GM18511 (cell line): ENCODE data around the gene KCNIP1.

Experiments used
- ATAC-seq: cut with Tn5 transposase; IDR thresholded peaks from one replicate; pipeline ENCODE4 v1.9.1; 2021; ENCODE audit warnings: mild to moderate bottlenecking, moderate library complexity; ENCODE audit not compliant: unreplicated experiment

The KCNIP1 gene

GRCh38 chr5:170700503-170700902, 196.7 kb downstream of the KCNIP1 start:
- no peak for ATAC-seq

GRCh38 chr5:170701334-170701733, 197.5 kb downstream of the KCNIP1 start:
- ATAC-seq: no peak

- ATAC-seq: no peak
Measured at GRCh38 chr5:170704417-170705192, 200.8 kb downstream of the KCNIP1 start.

GRCh38 chr5:170709640-170710039, 205.8 kb downstream of the KCNIP1 start:
- ATAC-seq: no peak

GRCh38 chr5:170711300-170711699, 207.5 kb downstream of the KCNIP1 start:
- ATAC-seq: no peak

- ATAC-seq: no peak
Measured at GRCh38 chr5:170715141-170715540, 211.3 kb downstream of the KCNIP1 start.

GRCh38 chr5:170716396-170716795, 212.6 kb downstream of the KCNIP1 start:
- no peak for ATAC-seq

GRCh38 chr5:170719551-170719950, 215.7 kb downstream of the KCNIP1 start:
- ATAC-seq: no peak

GRCh38 chr5:170720179-170720578, 216.4 kb downstream of the KCNIP1 start:
- no peak for ATAC-seq

- no peak for ATAC-seq
Measured at GRCh38 chr5:170720984-170721383, 217.2 kb downstream of the KCNIP1 start.

- ATAC-seq: no peak
Measured at GRCh38 chr5:170721681-170722080, 217.9 kb downstream of the KCNIP1 start.

GRCh38 chr5:170722316-170722715, 218.5 kb downstream of the KCNIP1 start:
- no peak for ATAC-seq

- ATAC-seq: no peak
Measured at GRCh38 chr5:170731052-170731451, 227.2 kb downstream of the KCNIP1 start.

GRCh38 chr5:170732685-170733084, 228.9 kb downstream of the KCNIP1 start:
- no peak for ATAC-seq

- no peak for ATAC-seq
Measured at GRCh38 chr5:170736966-170737365, 233.1 kb downstream of the KCNIP1 start.

- ATAC-seq: no peak
Measured at GRCh38 chr5:170737591-170737990, 233.8 kb downstream of the KCNIP1 start.

- no peak for ATAC-seq
Measured at GRCh38 chr5:170738840-170739239, 235.0 kb downstream of the KCNIP1 start.

- ATAC-seq: no peak
Measured at GRCh38 chr5:170739446-170739845, 235.6 kb downstream of the KCNIP1 start.

- ATAC-seq: no peak
Measured at GRCh38 chr5:170740551-170741205, 236.9 kb downstream of the KCNIP1 start.

GRCh38 chr5:170741801-170742200, 238.0 kb downstream of the KCNIP1 start:
- ATAC-seq: no peak

- no peak for ATAC-seq
Measured at GRCh38 chr5:170743876-170744212, 240.0 kb downstream of the KCNIP1 start.

- no peak for ATAC-seq
Measured at GRCh38 chr5:170745481-170746071, 241.8 kb downstream of the KCNIP1 start.
